Activated naive CD4-positive, alpha-beta T cell treated with anti-CD3 and anti-CD28 coated beads, Interleukin-2, amount 50 U/mL, for 24 hours (primary cell): ENCODE results near the gene RIMS4.

Source experiments
- H3K27ac Mint-ChIP-seq: one replicate; pipeline ENCODE4 v1.8.0; 2021; ENCODE audit warnings: mild to moderate bottlenecking, mixed read lengths
- H3K27me3 Mint-ChIP-seq: one replicate; pipeline ENCODE4 v1.8.0; 2021; ENCODE audit warnings: mixed read lengths
- H3K36me3 Mint-ChIP-seq: one replicate; pipeline ENCODE4 v1.8.0; 2021; ENCODE audit warnings: mixed read lengths
- H3K4me1 Mint-ChIP-seq: one replicate; pipeline ENCODE4 v1.8.0; 2021; ENCODE audit warnings: mixed read lengths
- H3K4me3 Mint-ChIP-seq: one replicate; pipeline ENCODE4 v1.8.0; 2021; ENCODE audit warnings: mild to moderate bottlenecking, mixed read lengths
- H3K9me3 Mint-ChIP-seq: one replicate; pipeline ENCODE4 v1.8.0; 2021; ENCODE audit warnings: mixed read lengths

RIMS4 gene

GRCh38 chr20:44733341-44734069 is 76.8 kb downstream of the RIMS4 start:
- H3K27me3 Mint-ChIP-seq = no peaks in the 10 kb centered on the region
- H3K4me3 Mint-ChIP-seq = no peak overlapping the region
- peaks cover 33% of the 10 kb centered on the region for H3K4me1 Mint-ChIP-seq
- H3K9me3 Mint-ChIP-seq = no peaks in the 10 kb centered on the region
- peak overlapping the region; percentile 82 for H3K27ac Mint-ChIP-seq
- no peaks in the 10 kb centered on the region for H3K36me3 Mint-ChIP-seq

GRCh38 chr20:44732327-44732726 is 78.0 kb downstream of the RIMS4 start:
- Mint-ChIP-seq H3K4me3 (no peak overlapping the region), H3K36me3 (no peaks in the 10 kb centered on the region), H3K27ac (peak overlapping the region; percentile 55), H3K27me3 (no peaks in the 10 kb centered on the region), H3K4me1 (peaks cover 28% of the 10 kb centered on the region), H3K9me3 (no peaks in the 10 kb centered on the region)

GRCh38 chr20:44731657-44732056 is 78.7 kb downstream of the RIMS4 start:
- no peaks in the 10 kb centered on the region for H3K27me3 Mint-ChIP-seq
- H3K27ac Mint-ChIP-seq = no peak overlapping the region
- H3K36me3 Mint-ChIP-seq = no peaks in the 10 kb centered on the region
- H3K9me3 Mint-ChIP-seq = no peaks in the 10 kb centered on the region
- peaks cover 24% of the 10 kb centered on the region for H3K4me1 Mint-ChIP-seq
- no peak overlapping the region for H3K4me3 Mint-ChIP-seq

GRCh38 chr20:44730441-44730840 is 79.9 kb downstream of the RIMS4 start:
- Mint-ChIP-seq H3K27me3 (no peaks in the 10 kb centered on the region), H3K9me3 (no peaks in the 10 kb centered on the region), H3K36me3 (no peaks in the 10 kb centered on the region), H3K4me3 (no peak overlapping the region), H3K4me1 (peaks cover 16% of the 10 kb centered on the region), H3K27ac (no peak overlapping the region)

GRCh38 chr20:44728801-44729443 is 81.4 kb downstream of the RIMS4 start:
- Mint-ChIP-seq H3K27ac (no peak overlapping the region), H3K4me1 (peaks cover 16% of the 10 kb centered on the region), H3K4me3 (no peak overlapping the region), H3K9me3 (no peaks in the 10 kb centered on the region), H3K27me3 (no peaks in the 10 kb centered on the region), H3K36me3 (no peaks in the 10 kb centered on the region)

GRCh38 chr20:44727651-44728050 is 82.7 kb downstream of the RIMS4 start:
- Mint-ChIP-seq H3K4me3 (no peak overlapping the region), H3K27me3 (no peaks in the 10 kb centered on the region), H3K9me3 (no peaks in the 10 kb centered on the region), H3K36me3 (no peaks in the 10 kb centered on the region), H3K27ac (no peak overlapping the region), H3K4me1 (peaks cover 8% of the 10 kb centered on the region)

GRCh38 chr20:44727039-44727438 is 83.3 kb downstream of the RIMS4 start:
- Mint-ChIP-seq H3K9me3 (no peaks in the 10 kb centered on the region), H3K4me3 (no peak overlapping the region), H3K36me3 (no peaks in the 10 kb centered on the region), H3K4me1 (peaks cover 2% of the 10 kb centered on the region), H3K27me3 (no peaks in the 10 kb centered on the region), H3K27ac (no peak overlapping the region)

- Mint-ChIP-seq H3K4me3 (no peak overlapping the region), H3K27me3 (no peaks in the 10 kb centered on the region), H3K9me3 (no peaks in the 10 kb centered on the region), H3K36me3 (no peaks in the 10 kb centered on the region), H3K27ac (no peak overlapping the region), H3K4me1 (no peaks in the 10 kb centered on the region)
Measured at GRCh38 chr20:44725837-44726236, 84.5 kb downstream of the RIMS4 start.

GRCh38 chr20:44724423-44725091 is 85.8 kb downstream of the RIMS4 start:
- no peaks in the 10 kb centered on the region for H3K9me3 Mint-ChIP-seq
- H3K4me3 Mint-ChIP-seq = no peak overlapping the region
- H3K27ac Mint-ChIP-seq = no peak overlapping the region
- H3K27me3 Mint-ChIP-seq = no peaks in the 10 kb centered on the region
- H3K4me1 Mint-ChIP-seq = no peaks in the 10 kb centered on the region
- H3K36me3 Mint-ChIP-seq = no peaks in the 10 kb centered on the region

- Mint-ChIP-seq H3K27ac (no peak overlapping the region), H3K9me3 (no peaks in the 10 kb centered on the region), H3K27me3 (no peaks in the 10 kb centered on the region), H3K4me3 (no peak overlapping the region), H3K4me1 (no peaks in the 10 kb centered on the region), H3K36me3 (no peaks in the 10 kb centered on the region)
Measured at GRCh38 chr20:44723798-44724362, 86.5 kb downstream of the RIMS4 start.

GRCh38 chr20:44723391-44723790 is 87.0 kb downstream of the RIMS4 start:
- Mint-ChIP-seq H3K9me3 (no peaks in the 10 kb centered on the region), H3K4me3 (no peak overlapping the region), H3K36me3 (no peaks in the 10 kb centered on the region), H3K27ac (no peak overlapping the region), H3K27me3 (no peaks in the 10 kb centered on the region), H3K4me1 (no peaks in the 10 kb centered on the region)

- Mint-ChIP-seq H3K27me3 (no peaks in the 10 kb centered on the region), H3K36me3 (no peaks in the 10 kb centered on the region), H3K4me1 (no peaks in the 10 kb centered on the region), H3K4me3 (no peak overlapping the region), H3K27ac (no peak overlapping the region), H3K9me3 (no peaks in the 10 kb centered on the region)
Measured at GRCh38 chr20:44722990-44723389, 87.4 kb downstream of the RIMS4 start.

GRCh38 chr20:44721785-44722054 is 88.6 kb downstream of the RIMS4 start:
- H3K27me3 Mint-ChIP-seq = no peaks in the 10 kb centered on the region
- no peaks in the 10 kb centered on the region for H3K36me3 Mint-ChIP-seq
- H3K4me1 Mint-ChIP-seq = no peaks in the 10 kb centered on the region
- no peak overlapping the region for H3K4me3 Mint-ChIP-seq
- no peaks in the 10 kb centered on the region for H3K9me3 Mint-ChIP-seq
- H3K27ac Mint-ChIP-seq = no peak overlapping the region

- Mint-ChIP-seq H3K36me3 (no peaks in the 10 kb centered on the region), H3K4me1 (no peaks in the 10 kb centered on the region), H3K27me3 (no peaks in the 10 kb centered on the region), H3K27ac (no peak overlapping the region), H3K9me3 (no peaks in the 10 kb centered on the region), H3K4me3 (no peak overlapping the region)
Measured at GRCh38 chr20:44720997-44721784, 89.2 kb downstream of the RIMS4 start.

- Mint-ChIP-seq H3K4me3 (no peak overlapping the region), H3K27ac (no peak overlapping the region)
Measured at GRCh38 chr20:44720621-44720996, 89.7 kb downstream of the RIMS4 start.

More at GRCh38 chr20:44720621-44720996, 89.7 kb downstream of the RIMS4 start:
- no peaks in the 10 kb centered on the region for H3K9me3 Mint-ChIP-seq
- H3K36me3 Mint-ChIP-seq = no peaks in the 10 kb centered on the region
- no peaks in the 10 kb centered on the region for H3K27me3 Mint-ChIP-seq
- no peaks in the 10 kb centered on the region for H3K4me1 Mint-ChIP-seq
